HG03469 (cell line): ENCODE data around the gene CFAP46.
"Not testable (repeated sequence)": the region's sequence is repeated elsewhere in the genome, so short reads cannot be mapped to it uniquely, and the experiment has no call there.

Source experiments
- ATAC-seq: cut with Tn5 transposase; IDR thresholded peaks from one replicate; pipeline ENCODE4 v1.9.1; 2021; ENCODE audit warnings: mild to moderate bottlenecking, moderate library complexity, moderate number of reproducible peaks; ENCODE audit not compliant: unreplicated experiment

Gene CFAP46

DNA sequence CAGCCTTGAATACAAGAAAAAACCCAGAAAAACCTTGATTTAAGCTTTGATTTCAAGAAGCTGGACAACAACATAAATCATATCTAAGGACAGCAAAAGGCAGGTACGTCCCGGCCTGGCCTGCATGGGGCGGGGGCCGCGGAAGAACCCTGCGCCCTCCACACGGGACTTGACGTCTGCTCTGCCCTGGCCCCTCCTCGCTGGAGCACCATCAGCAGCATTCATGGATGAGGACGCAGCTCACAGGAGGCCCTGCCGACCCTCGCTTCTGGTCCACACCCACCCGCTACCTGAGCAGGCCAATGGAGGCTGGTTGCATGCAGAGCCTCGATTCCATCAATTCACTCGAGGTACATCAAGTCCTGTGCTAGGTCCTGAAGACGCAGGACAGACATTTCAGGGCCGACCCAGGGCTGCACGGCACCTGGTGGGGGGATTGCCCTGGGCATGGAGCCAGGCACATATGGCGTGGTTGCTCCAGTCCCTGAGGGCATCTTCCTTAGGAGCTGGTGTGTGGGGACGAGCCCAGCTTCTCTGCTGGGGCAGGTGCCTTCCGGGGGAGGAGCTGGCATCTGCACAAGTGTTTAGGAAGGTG, 93.3 kb downstream of the CFAP46 start:
- ATAC-seq, result no peak

GRCh38 chr10:132848291-132848701, 94.1 kb downstream of the CFAP46 start:
- no peak for ATAC-seq

GRCh38 chr10:132847856-132848255, 94.5 kb downstream of the CFAP46 start:
- ATAC-seq, result no peak

DNA sequence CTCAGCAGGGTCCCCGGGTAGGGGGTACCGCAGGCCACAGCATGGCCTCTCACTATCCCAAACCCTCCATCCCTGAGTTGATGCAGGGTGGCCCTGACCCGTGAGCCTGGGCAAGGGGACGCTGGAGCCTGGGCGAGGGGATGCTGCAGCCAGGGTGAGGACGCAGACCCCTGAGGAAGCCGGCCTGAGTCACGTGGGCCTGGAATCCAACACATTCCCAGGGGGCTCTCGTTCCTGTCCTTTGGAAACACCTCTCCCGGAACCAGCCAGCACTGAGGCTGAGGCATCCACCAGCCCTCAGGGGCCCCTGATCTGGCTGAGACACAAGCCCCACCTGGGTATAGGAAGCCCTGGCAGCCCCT, 95.0 kb downstream of the CFAP46 start:
- no peak for ATAC-seq

DNA sequence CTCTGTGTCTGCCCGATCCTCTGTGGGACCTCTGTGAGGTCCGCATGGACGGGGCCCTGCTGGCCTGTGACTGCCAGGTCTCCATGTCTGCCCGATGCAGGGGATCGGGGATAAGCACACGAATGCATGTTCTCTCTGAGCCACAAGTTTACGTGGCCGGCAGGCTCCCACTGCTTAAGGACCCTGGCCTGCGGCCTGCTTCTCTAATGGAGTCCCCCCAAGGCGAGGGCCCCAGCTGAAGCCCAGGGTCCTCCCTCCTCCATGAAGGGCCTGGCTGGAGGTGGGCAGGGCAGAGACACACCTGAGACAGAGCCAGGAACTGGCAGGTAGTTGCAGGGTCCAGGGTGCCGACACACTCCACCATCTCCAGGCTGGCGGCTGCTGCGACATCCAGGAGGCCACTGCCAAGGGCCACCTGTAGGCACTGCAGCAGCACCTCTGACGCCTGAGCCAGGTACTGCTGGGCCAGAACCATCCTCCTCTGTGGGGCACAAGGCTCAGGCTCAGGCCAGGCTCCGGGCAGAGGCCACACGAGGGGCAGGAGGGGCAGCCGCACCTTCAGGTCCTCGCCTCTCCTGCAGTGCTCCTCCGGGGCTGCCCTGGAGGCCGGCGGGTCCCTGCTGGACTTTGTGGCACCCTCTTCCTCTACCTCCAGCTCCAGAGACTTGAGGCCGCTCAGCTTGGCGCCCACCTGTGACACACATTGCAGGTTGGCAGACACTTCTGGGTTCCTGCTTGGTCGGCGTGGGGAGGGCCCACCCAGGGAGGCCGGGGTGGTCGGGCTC, 95.5 kb downstream of the CFAP46 start:
- no peak for ATAC-seq

DNA sequence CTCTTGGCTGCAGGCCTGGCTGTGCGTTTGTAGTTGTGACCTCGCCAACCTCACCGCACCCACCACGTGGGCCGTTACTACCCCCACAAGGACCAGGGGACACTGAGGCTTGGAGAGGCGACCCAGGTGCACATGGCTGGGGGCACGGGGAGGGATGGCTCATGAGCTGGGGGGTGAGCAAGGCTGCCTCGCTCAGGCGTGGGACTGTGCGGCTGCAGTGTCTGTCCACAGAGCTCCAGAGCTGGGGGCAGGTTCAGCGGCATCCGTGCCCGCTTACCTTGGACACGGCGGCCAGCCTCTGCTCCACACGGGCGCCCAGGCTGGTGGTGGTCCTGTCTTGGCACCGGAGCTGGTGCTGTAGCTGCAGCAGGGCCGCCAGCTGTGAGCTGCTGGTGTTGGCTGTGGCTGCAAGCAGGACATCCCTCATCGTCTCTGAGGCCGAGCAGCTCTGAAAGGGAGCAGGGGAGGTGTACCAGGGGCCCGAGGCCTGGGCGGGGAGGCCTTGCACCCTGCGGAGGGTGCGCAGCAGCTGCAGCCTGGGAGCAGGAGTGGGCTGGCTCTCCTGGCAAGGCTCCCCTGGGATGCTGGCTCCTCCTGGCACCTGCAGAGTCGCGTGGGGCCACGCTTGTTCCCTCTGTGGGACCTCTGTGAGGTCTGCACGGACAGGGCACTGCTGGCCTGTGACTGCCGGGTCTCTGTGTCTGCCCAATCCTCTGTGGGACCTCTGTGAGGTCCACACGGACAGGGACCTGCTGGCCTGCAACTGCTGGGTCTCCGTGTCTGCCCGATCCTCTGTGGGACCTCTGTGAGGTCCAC, 96.4 kb downstream of the CFAP46 start:
- ATAC-seq, result no peak

DNA sequence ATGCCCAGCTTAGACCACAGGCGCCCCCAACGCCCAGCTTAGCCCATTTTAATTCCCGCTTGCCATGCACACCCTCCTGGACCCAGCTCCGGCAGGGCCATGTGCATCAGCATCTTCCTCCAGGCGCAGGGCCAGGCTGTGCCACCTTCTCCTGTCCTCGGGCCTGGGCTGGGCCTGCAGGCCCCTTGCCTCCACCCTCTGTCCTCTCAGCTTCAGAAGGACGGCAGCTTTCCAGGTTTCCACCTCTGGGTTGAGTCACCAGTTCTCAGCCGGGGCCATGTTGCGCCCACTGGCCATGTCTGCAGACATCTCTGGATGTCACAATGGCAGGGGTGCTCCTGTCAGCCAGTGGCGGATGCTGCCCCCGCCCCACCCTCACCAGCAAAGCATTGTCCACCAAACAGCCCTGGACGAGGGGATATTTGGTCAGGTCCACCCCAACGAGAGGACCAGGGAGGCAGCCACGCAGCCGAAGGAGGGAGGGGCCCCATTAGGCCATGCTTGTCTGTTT, 97.3 kb downstream of the CFAP46 start:
- no peak for ATAC-seq

GRCh38 chr10:132844069-132844809, 98.1 kb downstream of the CFAP46 start:
- ATAC-seq, result no peak

DNA sequence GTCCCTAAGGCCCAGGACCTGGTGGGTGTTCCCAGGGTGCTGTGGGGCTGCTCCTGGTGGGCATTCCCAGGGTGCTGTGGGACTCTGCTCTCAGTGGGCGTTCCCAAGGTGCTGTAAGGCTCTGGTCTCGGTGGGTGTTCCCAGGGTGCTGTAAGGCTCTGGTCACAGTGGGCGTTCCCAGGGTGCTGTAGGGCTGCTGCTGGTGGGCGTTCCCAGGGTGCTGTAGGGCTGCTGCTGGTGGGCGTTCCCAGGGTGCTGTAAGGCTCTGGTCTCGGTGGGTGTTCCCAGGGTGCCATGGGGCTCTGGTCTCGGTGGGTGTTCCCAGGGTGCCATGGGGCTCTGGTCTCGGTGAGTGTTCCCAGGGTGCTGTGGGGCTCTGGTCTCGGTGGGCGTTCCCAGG, 99.1 kb downstream of the CFAP46 start:
- not testable (repeated sequence) for ATAC-seq

DNA sequence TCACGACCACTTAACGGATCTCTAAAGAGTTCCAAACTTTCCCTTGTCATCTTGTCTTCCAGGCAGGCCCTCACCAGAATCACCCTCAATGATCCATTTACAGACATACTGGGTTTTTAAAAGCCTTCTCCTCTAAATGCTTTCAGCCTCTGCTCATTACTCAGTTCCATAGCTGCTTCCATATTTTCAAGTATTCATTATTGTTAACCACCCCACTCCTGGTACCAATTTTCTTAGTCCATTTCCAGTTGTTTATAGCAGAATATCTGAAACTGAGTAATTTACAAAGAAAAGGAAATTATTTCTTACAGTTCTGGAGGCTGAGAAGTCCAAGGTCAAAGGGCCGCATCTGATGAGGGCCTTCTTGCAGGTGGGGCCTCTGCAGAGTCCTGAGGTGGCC, 100.0 kb downstream of the CFAP46 start:
- no peak for ATAC-seq

GRCh38 chr10:132841615-132841975, 100.8 kb downstream of the CFAP46 start:
- no peak for ATAC-seq

DNA sequence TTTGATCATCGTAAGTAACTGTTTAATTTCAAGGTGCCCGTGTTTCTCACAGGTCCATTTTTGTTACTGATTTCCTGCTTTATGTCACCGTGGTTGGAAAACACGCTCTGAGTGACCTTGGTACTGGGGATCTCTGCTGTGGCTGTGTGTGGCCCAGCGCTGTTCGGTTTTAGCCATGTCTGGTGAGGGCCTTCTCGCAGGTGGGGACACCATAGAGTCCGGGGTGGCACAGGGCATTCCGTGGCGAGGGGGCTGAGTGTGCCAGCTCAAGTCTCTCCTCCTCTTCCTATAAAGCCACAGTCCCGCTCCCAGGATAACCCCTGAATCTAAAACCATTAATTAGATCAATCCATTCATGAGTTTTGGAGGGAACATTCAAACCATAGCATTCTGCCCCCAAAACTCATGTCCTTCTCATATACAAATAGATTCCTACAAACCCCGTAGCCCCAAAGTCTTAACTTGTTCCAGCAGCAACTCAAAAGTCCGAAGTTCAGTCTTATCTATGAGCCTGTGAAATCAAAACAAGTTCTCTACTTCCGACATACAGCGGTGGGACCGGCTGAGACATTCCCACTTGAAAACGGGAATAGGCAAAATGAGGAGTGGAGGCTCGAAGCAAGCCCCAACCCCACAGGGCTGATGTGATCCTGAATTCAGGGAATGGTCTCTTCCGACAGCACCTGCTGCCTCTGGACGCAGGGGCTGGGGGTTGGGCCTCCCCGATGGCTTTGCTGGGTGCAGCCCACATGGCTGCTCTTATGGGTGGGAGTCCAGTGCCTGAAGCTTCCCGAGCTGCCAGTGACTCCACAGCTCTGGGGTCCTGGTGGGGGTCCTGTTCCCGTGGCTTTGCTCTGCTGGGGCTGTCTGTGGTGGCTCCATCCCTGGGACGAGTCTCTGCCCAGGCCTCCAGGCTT, 101.4 kb downstream of the CFAP46 start:
- no peak for ATAC-seq

- ATAC-seq, result no peak
Observed at GRCh38 chr10:132839061-132839460, 103.3 kb downstream of the CFAP46 start.

DNA sequence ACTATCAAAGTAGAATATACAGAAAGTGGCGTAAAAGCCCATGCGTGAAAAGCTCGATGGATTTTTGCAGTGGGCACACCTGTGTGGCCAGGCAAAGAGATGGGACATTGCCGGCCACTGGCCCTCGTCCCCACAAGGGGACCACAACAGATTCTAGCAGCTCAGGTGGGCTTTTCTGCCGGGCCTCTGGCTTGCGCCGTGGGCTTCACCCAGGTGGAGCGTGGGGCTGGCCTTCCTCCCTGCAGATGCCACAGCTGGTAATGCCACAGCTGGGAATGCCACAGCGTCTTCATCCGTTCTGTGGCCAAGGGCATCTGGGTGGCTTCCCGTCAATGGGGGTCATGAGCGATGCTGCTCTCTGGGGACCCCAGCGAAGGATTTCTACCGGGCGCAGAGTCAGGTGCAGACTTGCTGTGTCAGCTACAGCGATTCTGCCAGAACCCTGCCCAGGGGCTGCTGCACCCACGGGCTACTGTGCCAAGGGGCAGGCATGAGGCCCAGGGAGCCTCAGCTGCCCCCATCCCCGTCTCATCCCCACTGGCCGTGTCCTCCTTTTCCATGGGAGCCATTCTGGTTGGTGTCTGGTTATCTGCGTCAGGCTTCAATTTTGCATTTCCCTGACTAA, 103.9 kb downstream of the CFAP46 start:
- ATAC-seq, result no peak

DNA sequence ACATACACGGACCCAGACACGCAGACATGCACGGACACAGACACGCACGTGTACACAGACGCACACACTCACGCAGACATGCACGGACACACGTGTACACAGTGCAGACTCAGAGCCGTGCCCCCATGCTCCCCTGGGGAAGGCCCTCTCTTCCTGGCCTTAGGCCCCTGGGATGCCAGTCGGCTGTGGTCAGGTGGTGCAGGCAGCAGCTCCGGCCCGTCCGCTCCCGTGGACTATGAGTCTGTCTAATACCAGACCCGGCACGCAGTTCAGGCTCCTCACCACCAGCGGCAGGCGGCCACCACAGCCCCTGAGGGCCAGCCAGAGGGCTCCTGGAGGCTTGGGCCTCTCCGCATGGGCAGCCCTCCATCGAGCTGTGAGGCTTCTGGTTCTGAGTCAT, 104.5 kb downstream of the CFAP46 start:
- ATAC-seq, result no peak

GRCh38 chr10:132836832-132837540, 105.4 kb downstream of the CFAP46 start:
- ATAC-seq, result no peak

GRCh38 chr10:132836248-132836831, 106.0 kb downstream of the CFAP46 start:
- ATAC-seq, result no peak

DNA sequence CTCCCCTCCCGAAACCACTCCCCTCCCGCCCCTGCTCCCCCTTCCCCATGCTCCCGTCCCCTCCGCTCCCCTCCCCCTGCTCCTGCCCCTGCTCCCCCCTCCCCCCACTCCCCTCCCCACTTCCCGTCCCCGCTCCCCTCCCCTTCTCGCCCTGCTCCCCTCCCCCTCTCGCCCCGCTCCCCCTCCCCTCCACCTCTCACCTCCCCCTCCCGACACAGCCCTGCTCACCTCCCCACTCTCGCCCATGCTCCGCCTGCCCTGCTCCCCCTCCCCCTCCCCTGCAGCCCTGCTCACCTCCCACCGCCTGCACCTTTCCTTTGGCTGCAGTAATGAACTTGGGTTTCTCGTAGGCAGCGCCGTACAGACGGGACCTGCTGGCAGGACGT, 106.5 kb downstream of the CFAP46 start:
- ATAC-seq, result no peak
